HG03521 (cell line): Measurements from ENCODE around the gene MARK4.
"Not testable (repeated sequence)": the region's sequence is repeated elsewhere in the genome, so short reads cannot be mapped to it uniquely, and the experiment has no call there.

Source experiments
- ATAC-seq: cut with Tn5 transposase; IDR thresholded peaks from one replicate; pipeline ENCODE4 v1.9.1; 2021; ENCODE audit warnings: mild to moderate bottlenecking, moderate library complexity; ENCODE audit not compliant: unreplicated experiment

MARK4 gene

GRCh38 chr19:45250832-45251451 lies at the start of gene MARK4:
MARK4 (plus strand) TSS chr19:45251271; CDS start chr19:45251589, 318 bp downstream.
- no peak for ATAC-seq

- ATAC-seq: no peak
Observed at GRCh38 chr19:45202637-45203036, 48.4 kb upstream of the MARK4 start.

GRCh38 chr19:45205810-45206209 lies 45.3 kb upstream of the MARK4 start:
- ATAC-seq: no peak

GRCh38 chr19:45206328-45206727 lies 44.7 kb upstream of the MARK4 start:
- ATAC-seq: no peak

GRCh38 chr19:45211751-45212381 lies 39.2 kb upstream of the MARK4 start:
- ATAC-seq: no peak

- ATAC-seq: no peak
Observed at GRCh38 chr19:45213031-45213430, 38.0 kb upstream of the MARK4 start.

- ATAC-seq: no peak
Observed at GRCh38 chr19:45215391-45216191, 35.5 kb upstream of the MARK4 start.

GRCh38 chr19:45216667-45217066 lies 34.4 kb upstream of the MARK4 start:
- ATAC-seq: no peak

- no peak for ATAC-seq
Observed at GRCh38 chr19:45217193-45217956, 33.7 kb upstream of the MARK4 start.

- no peak for ATAC-seq
Observed at GRCh38 chr19:45217957-45218334, 33.1 kb upstream of the MARK4 start.

- ATAC-seq: no peak
Observed at GRCh38 chr19:45218426-45218825, 32.6 kb upstream of the MARK4 start.

- no peak for ATAC-seq
Observed at GRCh38 chr19:45218911-45219743, 31.9 kb upstream of the MARK4 start.

- ATAC-seq: no peak
Observed at GRCh38 chr19:45222724-45223123, 28.3 kb upstream of the MARK4 start.

- no peak for ATAC-seq
Observed at GRCh38 chr19:45223879-45224278, 27.2 kb upstream of the MARK4 start.

- ATAC-seq: no peak
Observed at GRCh38 chr19:45224645-45225044, 26.4 kb upstream of the MARK4 start.

GRCh38 chr19:45229056-45229455 lies 22.0 kb upstream of the MARK4 start:
- not testable (repeated sequence) for ATAC-seq

GRCh38 chr19:45231891-45232290 lies 19.2 kb upstream of the MARK4 start:
- ATAC-seq: no peak

- no peak for ATAC-seq
Observed at GRCh38 chr19:45234089-45234869, 16.8 kb upstream of the MARK4 start.

- no peak for ATAC-seq
Observed at GRCh38 chr19:45235485-45235884, 15.6 kb upstream of the MARK4 start.

GRCh38 chr19:45238556-45238955 lies 12.5 kb upstream of the MARK4 start:
- ATAC-seq: no peak
